ENCODE data around the gene MXRA8. TPM values are rescaled to one million over a fixed set of nuclear protein-coding genes. Genes with fewer than 3 reads are reported as not detected.
"Not testable (repeated sequence)": the region's sequence is repeated elsewhere in the genome, so short reads cannot be mapped to it uniquely, and the experiment has no call there.

The MXRA8 gene
- total RNA-seq, 3 donors from 2014 or later, result 6.8 to 62.1 (median 20.8) TPM

- no peak for TF ChIP-seq CTCF (IDR thresholded peaks at IDR 0.05)
- Histone ChIP-seq H3K9me3 (no peaks in the 10 kb centered on the region), H3K36me3 (ENCODE audit: low read depth) (peaks cover 45% of the 10 kb centered on the region), H3K4me3 (no peak overlapping the region), H3K4me1 (ENCODE audit: low read depth) (no peaks in the 10 kb centered on the region)
- intact Hi-C loops (cut with DNase I, micrococcal nuclease), result no loop called here
- ATAC-seq (no peak), DNase-seq (no peak)
Observed at GRCh38 chr1:1387098-1388077, 29.0 kb upstream of the MXRA8 start.

- Histone ChIP-seq H3K36me3 (ENCODE audit: low read depth) (peaks cover 34% of the 10 kb centered on the region), H3K4me3 (no peak overlapping the region), H3K9me3 (no peaks in the 10 kb centered on the region), H3K4me1 (ENCODE audit: low read depth) (no peaks in the 10 kb centered on the region)
- ATAC-seq (no peak), DNase-seq (no peak)
- intact Hi-C loops (cut with DNase I, micrococcal nuclease), result no loop called here
- no peak for TF ChIP-seq CTCF (IDR thresholded peaks at IDR 0.05)
Observed at GRCh38 chr1:1385931-1386330, 27.6 kb upstream of the MXRA8 start.

- ATAC-seq; H3K4me1 ChIP-seq (ENCODE audit: low read depth); intact Hi-C loops (cut with DNase I, micrococcal nuclease); H3K9me3 ChIP-seq; H3K4me3 ChIP-seq; DNase-seq: not testable (repeated sequence)
- peaks cover 33% of the 10 kb centered on the region for H3K36me3 ChIP-seq (ENCODE audit: low read depth)
Observed at GRCh38 chr1:1385339-1385738, 27.0 kb upstream of the MXRA8 start.

- TF ChIP-seq CTCF (IDR thresholded peaks at IDR 0.05), result no peak
- DNase-seq, result no peak
Observed at GRCh38 chr1:1381294-1381693, 22.9 kb upstream of the MXRA8 start.

GRCh38 chr1:1380860-1381259 lies 22.5 kb upstream of the MXRA8 start:
- TF ChIP-seq CTCF (IDR thresholded peaks at IDR 0.05), result no peak
- peak in 1 of 3 donors; percentile 53 for DNase-seq
- Histone ChIP-seq H3K4me3 (no peak overlapping the region), H3K36me3 (ENCODE audit: low read depth) (peaks cover 1% of the 10 kb centered on the region), H3K9me3 (no peaks in the 10 kb centered on the region), H3K4me1 (ENCODE audit: low read depth) (peaks cover 3% of the 10 kb centered on the region)
- ATAC-seq, result no peak
- intact Hi-C loops (cut with DNase I, micrococcal nuclease), result no loop called here

More at GRCh38 chr1:1381294-1381693, 22.9 kb upstream of the MXRA8 start:
- H3K4me1 ChIP-seq (ENCODE audit: low read depth), result no peaks in the 10 kb centered on the region
- ATAC-seq, result no peak
- peaks cover 6% of the 10 kb centered on the region for H3K36me3 ChIP-seq (ENCODE audit: low read depth)
- no peak overlapping the region for H3K4me3 ChIP-seq
- H3K9me3 ChIP-seq, result no peaks in the 10 kb centered on the region
- intact Hi-C loops (cut with DNase I, micrococcal nuclease), result no loop called here

GRCh38 chr1:1377540-1378205 lies 19.3 kb upstream of the MXRA8 start:
- Histone ChIP-seq H3K4me3 (no peak overlapping the region), H3K36me3 (ENCODE audit: low read depth) (no peaks in the 10 kb centered on the region), H3K9me3 (no peaks in the 10 kb centered on the region), H3K4me1 (ENCODE audit: low read depth) (peaks cover 18% of the 10 kb centered on the region)
- no peak for TF ChIP-seq CTCF (IDR thresholded peaks at IDR 0.05)
- intact Hi-C loops (cut with DNase I, micrococcal nuclease), result no loop called here
- no peak for ATAC-seq
- no peak for DNase-seq

Measured in mucosa of descending colon (tissue), 3 donors.